Lower leg skin (tissue), 3 donors: Measurements from ENCODE around the gene HSD17B12.

ENCODE experiments used
- POLR2A ChIP-seq, 2 donors: fragments of 450-650 bp; IDR thresholded peaks; one replicate each; pipeline ENCODE4 v1.6.1; 2016 to 2017; ENCODE audit warnings: antibody characterized with exemption in 2 of 2, mild to moderate bottlenecking in 1 of 2, moderate library complexity in 1 of 2
- TF ChIP-seq, protein P1 (sequence below), 3 donors: fragments of 450-650 bp; IDR thresholded peaks; one replicate each; pipeline ENCODE4 v1.5.1; 2016; ENCODE audit warnings: antibody characterized with exemption in 3 of 3, mild to moderate bottlenecking in 3 of 3, moderate library complexity in 2 of 3

DNA sequence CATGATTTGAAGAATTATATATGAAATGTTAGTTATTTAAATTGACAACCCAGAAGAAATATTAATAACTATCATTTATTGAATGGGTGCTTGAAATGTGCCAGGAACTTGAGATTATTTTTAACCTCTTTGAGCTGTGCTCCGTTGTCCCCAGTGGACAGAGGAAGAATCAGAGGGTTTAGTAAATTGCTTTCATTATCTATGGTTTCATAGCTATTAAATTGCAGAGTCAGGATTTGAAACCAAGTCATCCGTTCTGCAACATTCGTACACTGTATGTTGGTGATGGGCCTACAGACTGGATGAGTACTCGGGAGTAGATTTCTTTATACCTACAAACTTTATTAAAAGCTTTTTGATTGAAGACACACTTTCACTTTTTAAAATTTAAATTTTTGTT, 4.9 kb downstream of the HSD17B12 start:
- TF ChIP-seq, protein P1, sequence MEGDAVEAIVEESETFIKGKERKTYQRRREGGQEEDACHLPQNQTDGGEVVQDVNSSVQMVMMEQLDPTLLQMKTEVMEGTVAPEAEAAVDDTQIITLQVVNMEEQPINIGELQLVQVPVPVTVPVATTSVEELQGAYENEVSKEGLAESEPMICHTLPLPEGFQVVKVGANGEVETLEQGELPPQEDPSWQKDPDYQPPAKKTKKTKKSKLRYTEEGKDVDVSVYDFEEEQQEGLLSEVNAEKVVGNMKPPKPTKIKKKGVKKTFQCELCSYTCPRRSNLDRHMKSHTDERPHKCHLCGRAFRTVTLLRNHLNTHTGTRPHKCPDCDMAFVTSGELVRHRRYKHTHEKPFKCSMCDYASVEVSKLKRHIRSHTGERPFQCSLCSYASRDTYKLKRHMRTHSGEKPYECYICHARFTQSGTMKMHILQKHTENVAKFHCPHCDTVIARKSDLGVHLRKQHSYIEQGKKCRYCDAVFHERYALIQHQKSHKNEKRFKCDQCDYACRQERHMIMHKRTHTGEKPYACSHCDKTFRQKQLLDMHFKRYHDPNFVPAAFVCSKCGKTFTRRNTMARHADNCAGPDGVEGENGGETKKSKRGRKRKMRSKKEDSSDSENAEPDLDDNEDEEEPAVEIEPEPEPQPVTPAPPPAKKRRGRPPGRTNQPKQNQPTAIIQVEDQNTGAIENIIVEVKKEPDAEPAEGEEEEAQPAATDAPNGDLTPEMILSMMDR (IDR thresholded peaks at IDR 0.05), result no peak
- TF ChIP-seq POLR2A (IDR thresholded peaks at IDR 0.05), result no peak
